ENCODE measurements around the gene TIAM2. TPM values are rescaled to one million over a fixed set of nuclear protein-coding genes. Genes with fewer than 3 reads are reported as not detected.

The TIAM2 gene
- total and polyA plus RNA-seq, 9 of the 15 experiments (the other 6 are each of a cell fraction or from before 2014, with no cell fraction given): 0.73 to 6.5 (median 4.3) TPM

GRCh38 chr6:155171747-155172449 is 176.8 kb downstream of the TIAM2 start:
- H3K4me2 ChIP-seq (ENCODE audit: insufficient read depth, low read length): no peak overlapping the region
- FAIRE-seq (no peak), ATAC-seq (no peak), DNase-seq (ENCODE audit: extremely low read depth in 1 of 4, low spot score in 3 of 4) (no peak)
- POLR2A ChIA-PET: interaction anchor here (0.7 to 1.7 kb wide), 4 partner anchors 9 to 423 kb away, joined by 3 to 9 read pairs (median 3); no protein-coding TSS in a partner anchor
- H3K9ac ChIP-seq (ENCODE audit: insufficient read depth in 1 of 2, low read depth in 2 of 2, low read length in 2 of 2): no peak overlapping the region
- H3K9me3 ChIP-seq (replicated peaks; ENCODE audit: control insufficient read depth, insufficient read depth, low read depth, low read length): no peaks in the 10 kb centered on the region
- intact Hi-C loops (cut with micrococcal nuclease) (loop anchor here (5.0 kb wide), 1 partner anchor 1020 kb away; no protein-coding TSS in a partner anchor), in situ Hi-C loops (cut with MboI) (loop anchor here (5.0 kb wide), 2 partner anchors 240 to 495 kb away; no protein-coding TSS in a partner anchor)
- no peaks in the 10 kb centered on the region for H3K36me3 ChIP-seq (ENCODE audit: control insufficient read depth, insufficient read depth, low read length)
- no peaks in the 10 kb centered on the region for H3K79me2 ChIP-seq (ENCODE audit: control insufficient read depth, insufficient read depth, low read length)
- H3K27me3 ChIP-seq (ENCODE audit: control insufficient read depth in 2 of 2, insufficient read depth in 2 of 2, low read length in 2 of 2): peaks cover 3 to 19% of the 10 kb centered on the region in 2 experiments; a peak in 3 of 5 replicates
- H3K4me3 ChIP-seq: no peak overlapping the region
- H3K9me1 ChIP-seq (ENCODE audit: control insufficient read depth, insufficient read depth, low read length): no peaks in the 10 kb centered on the region
- BruUV-seq (replicated peaks): no TSS peak
- H4K20me1 ChIP-seq (replicated peaks; ENCODE audit: control insufficient read depth, insufficient read depth, low read length): no peaks in the 10 kb centered on the region
- peaks cover 0 to 2% of the 10 kb centered on the region in 2 experiments; a peak in 1 of 5 replicates for H3K4me1 ChIP-seq (replicated peaks in 1 of 2; ENCODE audit: control insufficient read depth in 2 of 2, insufficient read depth in 2 of 2, low read length in 2 of 2)
- H2AFZ ChIP-seq (ENCODE audit: low read depth, low read length): no peak overlapping the region
- no peak overlapping the region for H3K27ac ChIP-seq (ENCODE audit: extremely low read depth, low read depth, low read length)
- CTCF ChIA-PET (ENCODE audit: low intra/inter-chr PET ratio): interaction anchor here (0.6 kb wide), 1 partner anchor 11 kb away, joined by 3 read pairs; no protein-coding TSS in a partner anchor
- WGBS (ENCODE audit: insufficient coverage, low coverage, missing lambda C conversion rate): 6% methylated on average over 7 of the region's 7 CpGs
- TF ChIP-seq ZFP1 (CRISPR knock-in tag; IDR thresholded peaks at IDR 0.05) (no peak), ZNF280B (CRISPR knock-in tag; IDR thresholded peaks at IDR 0.05) (no peak), ZBTB17 (CRISPR knock-in tag; IDR thresholded peaks at IDR 0.05) (no peak), STAG1 (CRISPR knock-in tag; IDR thresholded peaks at IDR 0.05; ENCODE audit: borderline replicate concordance) (no peak), HDAC6 (IDR thresholded peaks at IDR 0.05; ENCODE audit: low read depth, low read length) (no peak), ZNF134 (CRISPR knock-in tag; conservative IDR thresholded peaks at IDR 0.05) (no peak), NUFIP1 (IDR thresholded peaks at IDR 0.05; ENCODE audit: partially characterized antibody) (no peak), HDAC8 (tag; IDR thresholded peaks at IDR 0.05) (no peak), FOXJ3 (CRISPR knock-in tag; IDR thresholded peaks at IDR 0.05) (no peak), AFF1 (IDR thresholded peaks at IDR 0.05; ENCODE audit: low read depth in 1 of 2, partially characterized antibody in 2 of 2) (no peak), EWSR1 (IDR thresholded peaks at IDR 0.05; ENCODE audit: borderline replicate concordance, low read depth, partially characterized antibody) (no peak)
- TF ChIP-seq, protein P1, sequence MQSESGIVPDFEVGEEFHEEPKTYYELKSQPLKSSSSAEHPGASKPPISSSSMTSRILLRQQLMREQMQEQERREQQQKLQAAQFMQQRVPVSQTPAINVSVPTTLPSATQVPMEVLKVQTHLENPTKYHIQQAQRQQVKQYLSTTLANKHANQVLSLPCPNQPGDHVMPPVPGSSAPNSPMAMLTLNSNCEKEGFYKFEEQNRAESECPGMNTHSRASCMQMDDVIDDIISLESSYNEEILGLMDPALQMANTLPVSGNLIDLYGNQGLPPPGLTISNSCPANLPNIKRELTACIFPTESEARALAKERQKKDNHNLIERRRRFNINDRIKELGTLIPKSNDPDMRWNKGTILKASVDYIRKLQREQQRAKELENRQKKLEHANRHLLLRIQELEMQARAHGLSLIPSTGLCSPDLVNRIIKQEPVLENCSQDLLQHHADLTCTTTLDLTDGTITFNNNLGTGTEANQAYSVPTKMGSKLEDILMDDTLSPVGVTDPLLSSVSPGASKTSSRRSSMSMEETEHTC (IDR thresholded peaks at IDR 0.05): no peak
- TF ChIP-seq, protein P2, sequence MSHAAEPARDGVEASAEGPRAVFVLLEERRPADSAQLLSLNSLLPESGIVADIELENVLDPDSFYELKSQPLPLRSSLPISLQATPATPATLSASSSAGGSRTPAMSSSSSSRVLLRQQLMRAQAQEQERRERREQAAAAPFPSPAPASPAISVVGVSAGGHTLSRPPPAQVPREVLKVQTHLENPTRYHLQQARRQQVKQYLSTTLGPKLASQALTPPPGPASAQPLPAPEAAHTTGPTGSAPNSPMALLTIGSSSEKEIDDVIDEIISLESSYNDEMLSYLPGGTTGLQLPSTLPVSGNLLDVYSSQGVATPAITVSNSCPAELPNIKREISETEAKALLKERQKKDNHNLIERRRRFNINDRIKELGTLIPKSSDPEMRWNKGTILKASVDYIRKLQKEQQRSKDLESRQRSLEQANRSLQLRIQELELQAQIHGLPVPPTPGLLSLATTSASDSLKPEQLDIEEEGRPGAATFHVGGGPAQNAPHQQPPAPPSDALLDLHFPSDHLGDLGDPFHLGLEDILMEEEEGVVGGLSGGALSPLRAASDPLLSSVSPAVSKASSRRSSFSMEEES (CRISPR knock-in tag; IDR thresholded peaks at IDR 0.05): no peak

All from K562 (cell line).